T-helper 2 cell (primary cell): ENCODE data around the gene PRKAR1A.
"Not testable (repeated sequence)": the region's sequence is repeated elsewhere in the genome, so short reads cannot be mapped to it uniquely, and the experiment has no call there.

Experiments used
- DNase-seq, 5 experiments: peaks; one replicate each; pipeline versions ENCODE4 v3.0.0 to v3.0.0-alpha.2; 2012 to 2022

The PRKAR1A gene

DNA sequence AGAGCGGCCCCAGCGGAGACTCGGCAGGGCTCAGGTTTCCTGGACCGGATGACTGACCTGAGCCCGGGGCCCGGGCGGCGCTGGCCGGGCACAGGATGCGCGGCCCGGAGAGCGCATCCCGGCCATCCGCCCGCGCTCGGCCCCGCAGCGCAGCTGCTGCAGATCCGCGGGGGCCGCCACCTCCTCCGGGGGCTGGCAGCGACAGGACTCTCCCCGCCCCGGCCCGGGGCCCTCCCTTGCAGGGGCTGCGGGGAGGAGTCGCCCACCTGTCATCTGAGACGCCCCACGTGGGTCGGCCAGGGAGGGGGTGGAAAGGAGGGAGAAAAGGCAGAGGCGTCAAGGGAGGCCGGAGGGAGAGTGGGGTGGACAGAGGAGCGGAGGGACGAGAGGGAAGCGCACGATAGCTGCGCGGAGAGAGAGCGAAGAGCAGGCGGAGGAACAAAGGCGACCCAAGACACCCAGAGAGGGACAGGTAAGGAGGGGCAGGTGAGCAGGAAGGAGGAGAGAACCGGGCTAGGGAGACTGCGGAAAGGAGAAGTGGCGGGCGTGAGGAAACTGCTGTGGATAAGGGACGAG, 471 bp upstream of the PRKAR1A start:
- peak; percentile 39 to 76 (median 72) for DNase-seq

DNA sequence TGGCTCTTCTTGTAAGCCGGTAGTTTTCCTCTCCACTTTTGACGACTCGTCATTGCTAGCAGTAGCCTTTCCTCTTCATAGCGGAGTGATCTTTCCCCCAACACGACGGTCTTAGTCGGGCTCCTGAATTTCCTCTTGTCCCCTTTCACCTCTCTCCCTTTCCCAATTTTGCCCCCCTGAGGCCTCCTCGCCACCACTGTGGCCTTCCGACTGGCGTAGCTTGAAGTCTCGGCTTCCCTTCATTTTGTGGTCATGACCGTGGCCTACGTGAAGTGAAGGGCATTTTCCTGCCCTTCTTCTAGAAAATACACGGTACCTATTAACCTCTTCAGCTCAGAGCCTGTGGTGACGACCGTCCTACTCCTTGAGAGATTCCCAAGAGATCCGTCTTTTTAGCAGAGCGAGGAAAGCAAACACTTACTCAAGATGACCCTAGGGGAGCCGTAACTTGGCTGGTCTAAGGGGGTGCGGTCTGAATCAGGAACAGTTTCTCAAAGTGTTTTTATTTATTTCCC, 787 bp downstream of the PRKAR1A start:
- peak in 1 of 5 experiments; percentile 35 for DNase-seq

DNA sequence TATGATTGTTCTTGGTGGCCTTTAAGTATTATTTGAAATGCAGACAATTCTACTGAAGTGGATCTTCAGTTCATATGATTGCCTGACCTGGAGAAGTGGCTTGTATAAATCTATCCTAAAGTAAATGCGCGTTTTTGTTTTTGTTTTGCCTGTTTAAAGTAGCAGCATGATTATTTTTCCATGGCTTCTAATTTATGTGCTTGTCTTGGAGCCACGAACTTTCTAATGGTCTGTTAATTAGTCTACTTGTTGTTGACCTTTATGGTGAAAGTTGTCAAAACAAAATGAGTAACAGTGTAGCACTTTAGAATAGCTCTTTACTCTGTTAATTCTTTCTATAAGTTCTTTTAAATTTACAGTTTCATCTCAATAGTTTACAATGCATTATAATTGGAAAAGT, 1.7 kb downstream of the PRKAR1A start:
- DNase-seq, result no peak

DNA sequence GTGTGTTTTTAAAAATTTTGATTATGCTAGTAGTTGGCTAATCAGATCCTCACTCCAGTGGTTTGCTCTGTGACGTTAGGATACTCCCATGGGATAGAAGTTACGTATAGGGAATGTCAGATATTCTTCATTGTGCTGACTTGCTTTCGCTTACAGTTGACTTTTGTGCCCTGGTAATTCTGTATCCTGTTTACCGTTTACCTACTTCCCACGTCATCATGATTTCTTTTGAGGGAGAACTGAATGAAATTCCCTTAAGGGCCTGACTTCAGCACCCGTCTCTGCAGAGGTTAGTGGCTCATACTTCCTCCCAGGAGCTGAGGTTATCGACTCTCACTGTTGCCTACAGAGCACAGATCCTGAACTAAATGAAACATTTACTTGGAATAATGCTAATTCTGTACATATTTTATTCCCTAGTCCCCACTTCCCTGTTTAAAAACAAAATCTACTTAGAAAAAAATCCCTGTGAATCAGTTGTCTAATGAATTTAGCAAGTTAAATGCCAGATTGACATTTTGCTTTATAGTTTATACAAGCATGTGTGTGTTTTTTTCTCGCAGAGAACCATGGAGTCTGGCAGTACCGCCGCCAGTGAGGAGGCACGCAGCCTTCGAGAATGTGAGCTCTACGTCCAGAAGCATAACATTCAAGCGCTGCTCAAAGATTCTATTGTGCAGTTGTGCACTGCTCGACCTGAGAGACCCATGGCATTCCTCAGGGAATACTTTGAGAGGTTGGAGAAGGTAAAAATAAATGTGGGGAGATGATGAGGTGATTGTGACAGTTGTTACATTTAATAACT, 2.8 kb downstream of the PRKAR1A start:
- DNase-seq, result no peak

DNA sequence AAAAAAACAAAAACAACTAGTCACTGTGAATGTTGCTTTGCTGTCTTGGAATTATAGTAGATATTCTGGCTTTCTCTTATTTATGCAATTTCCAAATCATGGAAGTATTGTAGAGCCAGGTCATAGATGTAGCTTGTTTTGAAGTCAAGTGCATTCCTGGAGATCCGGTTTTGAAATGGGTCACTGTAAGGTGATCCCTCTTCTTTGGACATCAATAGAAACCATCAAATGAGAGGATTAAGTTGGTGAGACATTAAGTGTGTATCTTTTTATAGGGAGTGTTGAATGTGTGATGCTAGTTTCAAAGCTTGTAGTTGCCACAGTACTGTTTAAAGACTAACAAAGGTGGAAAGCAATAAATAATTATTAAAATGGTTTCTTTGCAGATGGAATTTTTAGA, 4.5 kb downstream of the PRKAR1A start:
- DNase-seq, result no peak

DNA sequence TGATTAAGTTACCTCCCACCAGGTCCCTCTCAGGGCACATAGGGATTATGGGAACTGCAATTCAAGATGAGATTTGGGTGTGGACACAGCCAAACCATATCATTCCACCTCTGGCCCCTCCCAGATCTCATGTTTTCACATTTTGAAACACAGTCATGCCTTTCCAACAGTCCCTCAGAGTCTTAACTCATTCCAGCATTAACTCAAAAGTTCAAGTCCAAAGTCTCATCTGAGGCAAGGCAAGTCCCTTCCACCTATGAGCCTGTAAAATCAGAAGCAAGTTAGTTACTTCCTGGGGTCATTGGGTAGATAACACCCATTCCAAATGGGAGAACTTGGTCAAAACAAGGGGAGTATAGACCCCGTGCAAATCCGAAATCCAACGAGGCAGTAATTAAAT, 5.4 kb downstream of the PRKAR1A start:
- DNase-seq, result not testable (repeated sequence)

DNA sequence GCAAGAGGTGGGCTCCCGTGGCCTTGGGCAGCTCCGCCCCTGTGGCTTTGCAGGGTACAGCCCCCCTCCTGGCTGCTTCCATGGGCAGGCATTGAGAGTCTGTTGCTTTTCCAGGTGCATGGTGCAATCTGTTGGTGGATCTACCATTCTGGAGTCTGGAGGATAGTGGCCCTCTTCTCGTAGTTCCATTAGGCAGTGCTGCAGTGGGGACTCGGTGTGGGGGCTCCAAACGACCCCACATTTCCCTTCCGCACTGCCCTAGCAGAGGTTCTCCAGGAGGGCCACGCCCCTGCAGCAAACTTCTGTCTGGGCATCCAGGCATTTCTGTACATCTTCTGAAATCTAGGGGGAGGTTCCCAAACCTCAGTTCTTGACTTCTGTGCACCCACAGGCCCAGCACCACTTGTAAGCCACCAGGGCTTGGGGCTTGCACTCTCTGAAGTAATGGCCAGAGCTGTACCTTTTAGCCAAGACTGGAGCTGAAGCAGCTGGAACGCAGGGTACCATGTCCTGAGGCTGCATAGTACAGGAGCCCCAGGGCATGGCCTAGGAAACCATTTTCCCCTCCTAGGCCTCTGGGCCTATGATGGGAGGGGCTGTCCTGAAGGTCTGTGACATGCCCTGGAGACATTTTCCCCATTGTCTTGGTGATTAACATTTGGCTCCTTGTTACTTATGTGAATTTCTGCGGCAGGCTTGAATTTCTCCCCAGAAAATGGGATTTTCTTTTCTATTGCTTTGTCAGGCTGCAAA, 6.0 kb downstream of the PRKAR1A start:
- DNase-seq, result no peak

DNA sequence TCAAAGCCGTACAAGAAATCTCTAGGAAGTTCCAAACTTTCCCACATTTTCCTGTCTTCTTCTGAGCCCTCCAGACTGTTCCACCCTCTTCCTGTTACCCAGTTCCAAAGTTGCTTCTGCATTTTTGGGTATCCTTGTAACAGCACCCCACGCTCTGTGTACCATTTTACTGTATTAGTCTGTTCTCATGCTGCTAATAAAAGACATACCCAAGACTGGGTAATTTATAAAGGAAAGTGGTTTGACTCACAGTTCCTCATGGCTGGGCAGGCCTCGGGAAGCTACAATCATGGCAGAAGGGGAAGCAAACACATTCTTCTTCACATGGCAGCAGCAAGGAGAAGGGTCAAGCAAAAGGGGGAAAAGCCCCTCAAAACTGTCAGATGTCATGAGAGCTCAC, 6.8 kb downstream of the PRKAR1A start:
- DNase-seq, result not testable (repeated sequence)

DNA sequence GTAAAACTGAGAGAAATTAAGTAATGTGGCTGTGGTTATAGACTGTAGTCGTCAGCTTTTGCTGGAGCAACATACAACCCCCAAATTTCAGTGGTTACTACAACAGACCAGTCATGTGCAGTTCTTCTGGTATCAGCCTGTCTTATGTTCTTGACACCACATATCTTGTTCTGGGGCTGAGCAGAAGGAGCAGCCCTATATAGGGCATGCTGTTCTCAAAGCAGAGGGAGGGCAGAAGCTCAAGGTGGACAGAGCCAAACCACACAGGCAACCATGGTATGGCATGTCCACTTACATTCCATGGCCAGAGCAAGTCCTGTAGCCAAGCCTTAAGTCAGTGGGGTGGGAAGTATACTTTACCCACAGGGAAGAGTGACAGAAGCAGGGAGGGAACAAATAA, 7.7 kb downstream of the PRKAR1A start:
- DNase-seq, result no peak

DNA sequence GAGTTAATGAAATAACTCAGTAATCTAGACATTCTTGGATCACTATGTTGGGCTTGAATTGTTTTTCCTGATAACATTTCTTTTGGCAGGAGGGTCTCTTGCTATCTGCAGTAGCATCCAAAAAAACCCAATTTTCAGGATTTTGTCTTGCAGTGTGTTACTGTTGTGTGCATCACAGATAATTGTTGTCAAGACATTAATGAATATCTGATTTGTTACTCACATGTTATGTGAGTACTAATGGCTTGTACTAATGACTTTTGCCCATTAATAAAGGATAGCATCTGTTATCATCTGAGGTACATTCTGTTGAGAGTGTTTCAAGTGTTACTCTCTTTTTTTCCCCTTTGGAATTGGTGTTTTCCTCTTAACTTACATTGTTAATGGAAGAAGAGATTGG, 10.0 kb downstream of the PRKAR1A start:
- DNase-seq, result no peak

DNA sequence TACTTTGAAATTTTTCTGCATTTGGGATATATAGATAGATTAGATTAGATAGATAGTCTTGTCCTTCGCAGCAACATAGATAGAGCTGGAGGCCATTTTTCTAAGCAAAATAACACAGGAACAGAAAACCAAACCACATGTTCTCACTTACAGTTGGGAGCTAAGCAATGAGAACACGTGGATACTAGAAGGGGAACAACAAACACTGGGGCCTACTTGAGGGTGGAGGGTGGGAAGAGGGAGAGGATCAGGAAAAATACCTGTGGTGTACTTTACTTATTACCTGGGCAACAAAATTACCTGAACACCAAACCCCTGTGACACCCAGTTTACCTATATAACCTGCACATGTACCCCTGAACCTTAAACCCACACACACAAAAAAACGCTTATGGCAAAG, 14.3 kb downstream of the PRKAR1A start:
- no peak for DNase-seq

DNA sequence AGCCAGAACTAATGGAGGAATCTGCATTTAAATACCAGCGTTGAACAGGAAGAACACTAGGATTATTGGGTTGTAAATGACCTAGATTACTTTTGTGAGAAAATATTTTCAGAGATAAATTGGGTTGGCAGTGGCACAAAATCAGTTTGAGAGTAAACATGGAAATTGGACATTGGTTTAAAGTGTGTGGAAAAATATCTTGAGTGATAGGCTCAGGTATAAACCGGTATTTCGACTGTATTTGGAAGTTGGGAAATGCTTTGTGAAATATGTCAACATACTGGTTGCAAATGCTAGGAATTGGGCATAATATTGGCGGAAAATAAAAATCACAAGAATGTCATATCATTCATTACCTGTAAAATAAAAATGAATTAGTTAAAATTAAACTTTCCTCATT, 15.1 kb downstream of the PRKAR1A start:
- no peak for DNase-seq

DNA sequence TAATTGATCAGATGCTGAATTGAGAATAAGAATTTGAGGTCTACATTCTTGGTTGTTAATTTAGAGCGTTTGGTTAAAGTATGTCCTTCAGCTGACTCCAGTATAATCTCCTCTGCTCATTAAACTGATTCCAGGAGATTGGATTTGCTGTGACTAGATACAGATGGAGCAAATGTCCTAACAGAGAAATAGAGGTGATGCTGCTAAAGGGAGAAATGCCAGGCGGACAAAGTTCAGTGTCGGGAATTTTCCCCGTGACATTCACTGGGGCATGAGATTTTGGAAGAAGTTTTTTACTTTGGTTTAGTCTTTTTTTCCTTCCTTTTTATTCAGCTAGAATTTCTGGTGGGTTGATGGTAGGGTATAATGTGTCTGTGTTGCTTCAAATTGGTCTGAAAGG, 19.0 kb downstream of the PRKAR1A start:
- DNase-seq, result no peak

DNA sequence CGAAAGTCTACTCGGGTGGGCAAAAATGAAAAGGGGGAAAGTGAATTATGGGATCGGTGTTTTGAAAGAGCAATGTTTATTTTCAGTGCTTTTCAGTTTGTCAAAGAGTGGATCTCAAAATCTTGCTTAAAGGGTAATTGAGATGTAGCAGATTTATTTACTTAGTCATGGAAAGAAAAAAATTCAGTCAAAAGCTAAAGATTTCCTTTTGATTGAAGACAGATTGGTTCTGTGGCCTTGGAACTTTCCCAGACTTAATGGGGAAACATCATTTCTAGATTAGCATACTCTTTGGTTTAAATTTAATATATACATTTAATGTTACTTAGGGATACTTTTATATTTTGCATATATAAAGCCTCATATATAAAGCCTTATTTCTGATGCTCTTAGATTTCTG, 20.6 kb downstream of the PRKAR1A start:
- DNase-seq, result no peak

DNA sequence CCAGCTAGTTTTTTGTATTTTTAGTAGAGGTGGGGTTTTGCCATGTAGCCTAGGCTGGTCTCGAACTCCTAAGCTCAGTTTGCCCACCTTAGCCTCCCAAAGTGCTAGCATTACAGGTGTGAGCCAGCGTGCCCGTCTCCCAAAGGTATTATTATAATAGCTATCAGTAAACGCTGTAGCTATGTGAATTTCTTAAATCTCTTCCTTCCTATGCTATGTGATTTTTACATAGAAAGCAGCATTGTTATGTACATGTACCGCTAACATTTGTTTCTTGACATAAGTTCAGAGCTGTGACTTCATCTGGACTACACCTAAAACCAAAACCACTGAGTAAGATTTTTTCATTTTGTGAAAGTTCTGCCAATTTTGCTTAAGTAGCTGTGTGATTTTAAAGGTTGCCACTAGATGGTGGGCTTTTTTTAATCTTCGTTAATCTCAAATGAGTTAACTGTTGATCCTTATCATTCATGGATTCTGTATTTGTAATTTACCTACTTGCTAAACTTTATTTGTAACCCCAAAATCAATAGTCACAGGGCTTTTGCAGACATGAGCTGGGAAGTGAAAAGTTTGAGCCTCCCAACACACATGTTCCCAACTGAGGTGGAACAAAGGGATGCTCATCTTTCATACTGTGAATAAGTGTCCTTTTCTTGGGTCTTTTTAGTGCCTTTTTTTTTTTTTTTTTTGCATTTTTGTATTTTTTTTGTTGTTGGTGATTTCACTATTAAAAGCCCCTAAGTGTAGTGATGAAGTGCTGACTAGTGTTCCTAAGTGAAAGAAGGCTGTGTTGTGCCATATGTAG, 21.9 kb downstream of the PRKAR1A start:
- DNase-seq, result peak in 1 of 5 experiments; percentile 45

DNA sequence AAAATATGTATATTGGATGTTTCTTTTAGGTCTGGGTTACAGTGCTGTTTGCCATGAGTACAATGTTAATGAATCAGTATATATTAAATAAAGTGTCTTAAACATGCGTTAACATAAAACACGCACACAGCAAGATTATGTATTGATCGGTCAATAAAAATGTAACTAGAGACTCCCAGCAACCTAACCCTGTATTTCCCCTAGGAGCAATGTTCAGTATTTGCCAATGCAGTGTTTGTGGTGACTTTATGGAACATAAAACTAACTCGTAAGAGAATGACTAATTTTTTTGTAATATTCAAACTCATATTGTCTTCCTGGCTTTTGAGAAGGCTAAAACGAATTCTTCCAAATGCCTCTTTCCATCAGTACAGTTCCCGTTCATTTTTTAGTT, 22.5 kb downstream of the PRKAR1A start:
- no peak for DNase-seq

DNA sequence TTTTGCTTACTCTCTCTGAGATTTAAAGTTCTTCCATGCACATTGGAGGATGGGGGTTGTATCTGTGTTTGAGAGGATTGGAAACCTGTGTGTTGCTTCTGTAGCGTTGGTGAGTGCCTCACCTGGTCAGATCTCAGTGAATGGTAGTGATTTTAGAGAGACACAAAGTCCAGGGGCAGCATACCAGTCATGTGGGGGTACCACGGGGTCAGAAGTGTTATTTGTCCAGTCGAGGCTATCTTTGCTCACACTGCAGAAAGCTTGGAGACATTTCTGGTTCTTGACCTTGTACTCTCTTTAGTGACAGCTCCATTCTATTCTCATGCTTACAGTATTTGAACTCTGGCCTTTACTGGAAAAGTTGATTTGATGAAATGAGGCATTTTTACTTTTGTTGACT, 23.7 kb downstream of the PRKAR1A start:
- no peak for DNase-seq

DNA sequence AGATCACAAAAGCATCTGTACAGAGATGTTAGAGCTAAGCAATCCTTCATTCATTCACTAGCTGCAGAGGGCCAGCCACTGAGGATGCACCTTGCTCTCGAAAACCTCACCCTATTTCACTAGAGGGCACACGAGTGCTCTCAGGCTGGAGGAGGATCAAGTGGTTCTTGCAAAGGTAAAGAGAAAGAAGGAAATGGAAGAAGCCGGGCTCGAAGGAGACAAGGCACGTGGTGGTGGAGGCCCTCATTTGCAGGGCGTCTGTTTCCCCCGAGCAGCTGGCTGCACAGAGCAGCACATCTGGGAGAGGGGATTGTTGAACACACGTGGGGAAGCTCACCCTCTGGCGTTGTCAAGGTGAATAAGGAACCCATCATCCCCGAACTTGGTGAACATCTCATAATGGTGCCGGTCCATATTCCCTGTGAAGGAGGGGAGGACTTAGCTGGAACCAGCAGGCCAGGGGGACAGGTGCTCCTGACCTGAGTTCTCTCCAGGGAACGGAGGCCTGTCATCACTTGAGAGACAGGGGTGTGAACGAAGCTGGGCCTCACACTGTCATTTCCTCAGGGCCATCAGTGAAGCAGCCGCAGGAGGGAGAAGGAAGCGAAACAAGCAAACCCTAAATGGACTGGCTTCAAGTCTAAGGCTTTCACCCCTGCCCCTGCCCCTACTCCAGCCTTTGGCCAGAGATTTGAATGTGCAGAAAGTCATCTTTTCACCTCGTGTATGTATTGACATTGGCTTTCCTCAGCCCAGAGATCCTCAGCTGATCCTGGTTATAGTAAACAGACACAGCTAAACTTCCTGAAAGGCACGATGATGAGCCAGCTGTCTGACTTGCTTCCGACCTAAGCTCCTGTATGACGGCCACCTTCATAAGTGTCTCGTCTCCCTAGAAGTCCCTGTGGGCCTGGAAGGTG, 27.6 kb downstream of the PRKAR1A start:
- no peak for DNase-seq

DNA sequence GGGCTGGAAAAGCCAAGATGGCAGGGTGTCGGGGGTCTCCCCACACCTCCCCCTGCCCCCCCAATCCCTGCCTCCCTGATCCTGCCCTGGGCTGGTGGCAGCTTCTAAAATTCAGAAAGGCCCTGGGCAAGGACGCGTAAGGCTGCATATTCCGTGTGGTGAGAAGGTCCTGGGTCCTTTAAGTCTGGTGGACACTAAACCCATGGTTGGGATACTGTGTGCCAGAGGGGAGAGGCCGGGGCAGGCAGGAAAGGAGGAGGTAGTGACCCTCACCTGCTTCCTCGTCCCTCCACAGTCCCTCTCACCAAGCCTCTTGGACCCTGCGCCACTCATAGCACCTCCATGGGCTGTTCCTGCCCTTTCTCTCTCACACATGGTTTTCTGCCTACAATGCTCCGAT, 28.8 kb downstream of the PRKAR1A start:
- no peak for DNase-seq

DNA sequence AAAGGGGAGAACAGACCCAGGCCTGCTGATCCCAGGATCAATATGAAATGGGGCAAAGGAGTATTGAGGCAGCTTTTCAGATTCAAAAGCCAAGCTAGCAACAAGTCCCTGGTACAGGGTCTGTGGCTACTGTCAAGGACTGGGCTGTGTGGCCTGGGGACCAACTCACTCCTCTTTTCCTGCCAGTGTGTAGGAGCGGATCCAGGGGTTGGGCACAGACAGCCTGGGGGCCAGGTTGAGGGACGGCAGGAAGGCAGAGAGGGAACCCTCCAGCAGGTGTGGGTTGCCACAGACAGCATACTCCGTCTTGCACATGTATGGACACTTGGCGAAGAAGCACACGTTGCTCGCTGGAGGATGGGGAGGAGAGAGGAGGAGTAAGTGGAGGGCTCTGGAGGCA, 29.6 kb downstream of the PRKAR1A start:
- DNase-seq, result no peak

DNA sequence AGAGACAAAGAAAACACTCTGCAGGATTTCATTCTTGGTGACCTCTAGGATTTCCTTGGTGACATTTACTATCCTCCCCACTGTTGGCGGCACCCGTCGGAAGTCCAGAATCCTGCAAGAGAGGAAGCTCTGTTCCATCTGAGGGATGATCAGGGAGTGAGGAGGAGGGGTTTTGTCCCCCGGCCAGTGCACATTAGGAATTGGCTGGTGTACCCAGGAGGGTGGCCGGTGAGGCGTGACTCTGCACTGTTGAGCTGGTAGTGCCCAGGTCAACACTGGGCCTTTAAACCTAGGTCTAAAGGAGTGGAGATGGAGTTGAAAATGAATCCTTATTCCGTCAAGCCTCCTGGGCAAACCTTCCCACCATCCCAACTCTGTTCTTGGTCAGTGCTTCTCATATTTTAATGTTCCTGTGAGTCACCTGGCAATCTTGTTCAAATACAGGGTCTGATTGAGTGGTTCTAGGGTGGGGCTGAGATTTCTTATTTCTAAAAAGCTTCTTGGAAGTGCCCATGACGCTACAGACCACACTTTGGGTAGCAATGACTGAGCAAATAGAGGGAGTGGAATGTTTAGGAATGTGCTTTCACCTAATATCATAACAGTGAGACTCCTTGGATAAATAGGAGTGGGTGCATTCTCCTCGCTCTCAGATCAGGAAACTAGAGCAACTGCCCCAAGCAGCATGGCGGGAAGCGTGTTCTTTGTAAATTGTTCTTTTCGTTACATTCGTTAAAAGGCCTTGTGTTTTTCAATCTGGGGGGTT, 30.7 kb downstream of the PRKAR1A start:
- no peak for DNase-seq
